KG1 (cell line): ENCODE data around the gene FRMPD1.
"Not testable (repeated sequence)": the region's sequence is repeated elsewhere in the genome, so short reads cannot be mapped to it uniquely, and the experiment has no call there.

ENCODE experiments used
- DNase-seq: peaks from one replicate; lab custom pipeline; 2025; lab: John Stamatoyannopoulos, UW

Gene FRMPD1, protein sequence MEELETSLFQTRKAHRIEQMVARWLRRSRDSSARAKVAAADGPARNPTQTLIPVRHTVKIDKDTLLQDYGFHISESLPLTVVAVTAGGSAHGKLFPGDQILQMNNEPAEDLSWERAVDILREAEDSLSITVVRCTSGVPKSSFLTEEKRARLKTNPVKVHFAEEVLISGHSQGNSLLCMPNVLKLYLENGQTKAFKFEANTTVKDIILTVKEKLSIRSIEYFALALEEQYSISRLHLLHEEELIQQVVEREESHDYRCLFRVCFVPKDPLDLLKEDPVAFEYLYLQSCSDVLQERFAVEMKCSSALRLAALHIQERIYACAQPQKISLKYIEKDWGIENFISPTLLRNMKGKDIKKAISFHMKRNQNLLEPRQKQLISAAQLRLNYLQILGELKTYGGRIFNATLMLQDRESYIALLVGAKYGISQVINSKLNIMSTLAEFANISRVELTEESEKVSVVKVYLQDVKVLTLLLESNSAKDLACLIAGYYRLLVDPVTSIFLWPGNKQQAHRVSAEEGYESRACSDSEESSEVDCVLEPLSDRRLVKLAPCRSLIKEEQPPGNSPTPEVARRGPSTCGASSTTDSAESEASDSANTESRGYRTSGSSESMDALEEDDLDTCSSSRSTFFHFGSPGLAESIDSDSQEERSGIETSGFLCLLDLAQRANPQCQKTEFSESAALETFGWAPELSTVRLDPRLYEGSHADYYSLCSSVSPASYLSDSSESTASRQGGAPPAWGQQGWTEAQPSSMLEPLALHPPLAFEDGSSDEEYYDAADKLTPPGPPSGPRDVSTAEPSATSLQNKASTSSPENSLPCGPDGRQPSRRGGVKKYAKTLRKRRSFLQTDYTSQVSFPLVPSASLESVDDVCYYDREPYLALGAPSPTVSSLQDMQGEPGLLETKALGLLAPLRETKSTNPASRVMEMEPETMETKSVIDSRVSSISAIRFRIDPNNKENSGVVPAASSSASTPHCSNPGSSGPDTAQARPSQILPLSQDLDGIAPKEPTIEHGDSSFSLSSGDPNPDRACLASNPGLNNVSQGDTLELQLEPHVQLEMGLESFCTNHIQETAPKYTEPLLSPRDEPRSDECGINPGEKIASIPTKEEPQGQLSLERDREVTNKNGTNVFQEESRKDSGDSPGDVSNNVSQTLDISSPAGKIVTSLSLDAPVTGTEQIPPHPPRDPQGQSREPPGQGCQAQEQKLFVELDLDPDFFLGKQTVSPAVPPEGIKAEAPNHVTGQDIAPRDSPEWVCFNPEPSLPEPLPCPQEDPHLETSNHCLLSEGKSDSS (N-terminal part only)

DNA sequence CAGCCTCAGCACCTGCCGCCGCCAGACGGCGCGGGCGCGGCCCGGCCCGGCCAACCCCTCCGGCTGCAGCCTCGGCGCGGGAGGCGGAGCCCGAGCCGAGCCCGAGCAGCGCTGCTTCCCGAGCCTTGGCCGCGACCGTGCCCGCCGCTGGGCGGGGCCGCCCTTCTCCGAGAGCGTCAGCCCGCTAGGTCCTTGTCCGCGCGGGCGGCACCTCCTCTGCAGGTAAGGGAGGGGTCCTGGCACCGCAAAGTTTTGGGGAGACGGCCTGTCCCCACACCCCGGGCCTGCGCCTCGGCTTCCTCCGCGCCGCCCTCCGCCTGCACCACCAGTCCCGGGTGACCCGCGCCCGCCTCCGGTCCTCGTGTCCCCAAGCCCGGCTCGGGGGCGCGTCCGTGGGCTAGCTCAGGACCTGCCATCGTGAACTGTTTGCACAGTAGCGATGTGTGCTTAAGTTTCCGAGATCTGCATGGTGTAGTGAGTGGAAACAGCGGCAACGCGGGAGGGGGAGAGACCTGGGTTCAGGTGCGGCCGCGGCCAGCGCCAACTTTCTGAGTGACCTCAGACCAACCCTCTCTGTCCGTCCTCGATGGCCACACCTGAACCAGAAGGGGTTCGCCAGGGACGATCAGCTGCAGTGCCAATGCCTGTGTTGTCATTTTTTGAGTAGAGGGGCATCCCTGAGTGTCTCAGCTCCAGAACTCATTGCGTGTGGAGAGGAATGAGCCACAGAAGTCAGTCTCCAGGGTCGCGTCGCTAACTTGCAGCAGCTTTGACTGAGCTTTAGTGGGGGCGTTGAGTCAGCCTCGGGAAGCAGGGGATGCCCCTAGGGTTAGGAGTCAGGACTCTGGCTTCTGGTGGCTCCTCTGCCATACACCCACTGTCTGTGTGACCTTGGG is at the start of gene FRMPD1:
TSS of gene FRMPD1 (plus strand) at position 82 of the 896 bp plus-strand sequence. CDS start 41,688 bp downstream, outside the sequence.
- no peak for DNase-seq

DNA sequence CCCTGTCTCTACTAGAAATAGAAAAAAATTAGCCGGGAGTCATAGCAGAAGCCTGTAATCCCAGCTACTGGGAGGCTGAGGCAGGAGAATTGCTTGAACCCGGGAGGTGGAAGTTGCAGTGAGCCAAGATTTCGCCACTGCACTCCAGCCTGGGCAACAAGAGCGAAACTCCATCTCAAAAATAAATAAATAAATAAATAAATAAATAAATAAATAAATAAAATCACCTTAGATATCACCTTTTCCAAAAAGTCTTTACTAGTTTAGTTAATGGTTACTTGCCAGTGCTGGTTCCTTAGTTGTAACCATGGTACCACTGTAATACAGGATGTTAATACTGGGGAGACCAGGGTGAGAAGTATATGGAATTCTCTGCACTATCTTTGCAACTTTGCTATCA is 48.7 kb upstream of the FRMPD1 start:
- not testable (repeated sequence) for DNase-seq

DNA sequence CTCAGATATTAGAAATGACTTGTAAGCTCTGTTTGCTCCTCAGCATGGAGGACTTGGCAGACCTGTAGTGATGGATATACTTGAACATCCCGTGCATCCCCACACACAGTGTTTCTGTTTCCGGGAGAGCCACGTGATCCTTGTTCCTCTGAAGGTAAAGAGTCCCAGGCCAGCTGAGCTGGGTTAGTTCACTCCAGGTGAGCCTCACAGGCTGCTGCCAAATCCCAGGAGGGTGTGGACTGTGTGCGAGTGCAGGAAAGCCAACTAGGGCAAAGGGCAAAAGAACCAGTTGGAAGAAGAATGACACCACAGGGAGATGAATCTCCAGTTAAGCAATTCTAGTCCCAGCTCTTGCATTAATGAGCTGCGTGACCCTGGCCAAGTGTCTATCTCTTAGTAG is 47.9 kb upstream of the FRMPD1 start:
- DNase-seq, result no peak

DNA sequence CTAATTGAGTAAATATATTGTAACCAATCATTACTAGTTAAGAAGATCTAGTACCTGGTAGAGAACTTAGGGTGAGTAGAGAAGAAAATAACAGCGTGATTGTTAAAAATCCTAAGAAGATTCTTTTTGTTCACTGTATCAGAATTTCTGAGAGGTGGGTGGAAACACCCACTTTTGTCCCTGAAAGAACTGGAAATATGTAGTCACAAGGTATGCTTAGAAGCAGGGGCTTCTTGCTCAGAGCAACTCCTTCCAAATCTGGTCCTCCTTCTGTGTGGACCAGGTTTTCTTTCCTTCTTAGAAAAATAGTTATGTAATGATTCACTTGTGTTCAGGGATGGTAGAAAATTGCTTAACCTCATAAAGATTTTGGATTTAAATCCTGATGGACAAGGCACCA is 46.5 kb upstream of the FRMPD1 start:
- no peak for DNase-seq

DNA sequence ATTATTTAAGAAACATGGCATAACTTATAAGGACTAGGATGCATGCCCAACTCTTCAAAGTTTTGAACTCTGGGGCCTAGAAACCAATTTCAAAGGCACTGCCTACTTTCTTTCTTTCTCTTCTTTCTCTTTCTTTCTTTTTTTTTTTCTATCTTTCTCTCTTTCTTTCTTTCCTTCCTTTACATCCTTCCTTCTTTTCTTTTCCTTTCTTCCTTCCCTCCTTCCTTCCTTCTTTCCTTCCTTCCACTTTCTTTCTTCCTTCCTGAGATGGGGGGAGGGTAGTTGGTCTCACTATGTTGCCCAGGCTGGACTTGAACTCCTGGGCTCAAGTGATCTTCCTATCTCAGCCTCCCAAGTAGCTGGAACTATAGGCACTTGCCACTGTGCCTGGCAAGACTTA is 42.5 kb upstream of the FRMPD1 start:
- DNase-seq, result no peak

DNA sequence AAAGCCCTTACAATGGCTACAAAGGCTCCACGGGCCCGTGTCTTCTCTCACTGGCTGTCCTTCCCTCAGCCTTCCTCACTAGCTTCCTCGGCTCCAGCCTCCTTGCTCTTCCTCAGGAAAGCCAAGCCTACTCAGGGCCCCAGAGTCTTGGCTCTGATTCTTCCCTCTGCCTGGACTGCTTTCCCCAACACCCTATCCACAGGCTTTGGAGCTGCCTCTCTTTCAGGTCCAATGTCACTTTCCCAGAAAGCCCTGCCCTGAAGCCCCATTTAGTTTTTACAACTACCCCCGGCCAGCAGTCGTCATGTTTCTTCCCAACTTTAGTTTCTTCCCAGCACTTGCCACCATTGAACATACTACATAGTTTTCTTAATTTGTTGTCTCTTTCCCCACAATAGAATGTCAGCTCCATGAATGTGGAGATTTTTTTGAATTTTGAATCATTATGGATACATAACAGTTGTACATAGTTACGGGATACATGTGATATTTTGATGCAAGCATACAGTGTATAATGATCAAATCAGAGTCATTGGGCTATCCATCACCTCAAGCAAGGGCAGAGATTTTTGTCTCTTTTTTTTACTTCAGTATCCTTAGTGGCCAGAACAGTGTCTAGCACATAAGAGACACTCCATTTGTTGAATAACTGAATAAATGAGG is 40.9 kb upstream of the FRMPD1 start:
- no peak for DNase-seq

DNA sequence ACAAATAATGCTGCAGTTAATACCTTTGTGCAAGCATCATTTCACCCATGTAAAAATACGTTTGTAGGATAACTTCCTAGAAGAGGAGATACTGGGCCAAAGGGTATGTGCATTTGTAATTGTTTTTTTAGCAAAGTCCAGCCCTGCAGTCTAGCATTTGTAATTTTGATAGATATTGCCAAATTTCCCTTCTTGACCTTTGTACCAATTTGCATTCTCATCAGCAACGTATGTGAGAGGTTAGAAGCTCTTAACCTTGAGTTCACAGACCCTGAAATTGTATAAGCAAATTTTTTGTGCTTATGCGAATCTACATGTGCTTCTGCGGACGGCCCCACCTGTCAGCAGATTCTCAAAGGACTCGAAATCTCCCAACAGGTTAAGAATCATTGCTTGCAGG is 39.7 kb upstream of the FRMPD1 start:
- no peak for DNase-seq

DNA sequence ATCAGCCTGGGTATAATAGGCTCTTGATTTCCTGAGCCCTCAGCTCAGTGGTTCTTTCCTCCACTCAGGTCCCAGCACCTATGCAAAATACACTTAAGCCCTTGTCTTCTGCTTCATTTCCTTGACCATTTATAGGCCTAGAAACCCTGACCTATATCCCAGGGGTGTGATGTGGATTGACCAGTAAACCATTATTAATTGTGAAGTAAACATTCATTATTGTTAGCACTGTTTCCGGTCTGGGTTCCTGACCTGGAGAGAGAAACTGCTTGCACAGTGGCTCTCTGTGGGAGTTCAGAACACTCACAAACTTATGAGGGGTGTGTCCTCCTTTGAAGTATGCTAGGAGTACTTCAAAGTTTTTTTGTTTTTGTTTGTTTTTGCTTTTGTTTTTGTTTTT is 38.8 kb upstream of the FRMPD1 start:
- DNase-seq, result no peak

DNA sequence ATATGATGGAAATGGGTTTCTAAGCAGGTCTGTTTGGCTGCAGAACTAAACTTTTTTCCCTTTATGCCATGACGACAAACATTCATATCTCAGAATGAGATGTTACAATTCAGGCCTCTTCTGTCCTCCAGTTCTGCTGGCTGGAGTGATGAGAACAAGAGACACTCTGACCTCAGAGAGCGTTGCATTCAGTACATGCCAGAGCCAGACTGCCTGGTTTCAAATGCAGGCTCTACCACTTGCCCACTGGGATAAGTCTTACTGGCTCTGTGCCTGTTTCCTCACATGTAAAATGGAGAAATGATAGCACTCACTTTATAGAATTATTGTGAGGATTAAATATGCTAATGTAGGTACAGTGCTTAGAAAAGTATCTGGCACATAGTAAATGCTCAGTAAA is 33.6 kb upstream of the FRMPD1 start:
- DNase-seq, result no peak

DNA sequence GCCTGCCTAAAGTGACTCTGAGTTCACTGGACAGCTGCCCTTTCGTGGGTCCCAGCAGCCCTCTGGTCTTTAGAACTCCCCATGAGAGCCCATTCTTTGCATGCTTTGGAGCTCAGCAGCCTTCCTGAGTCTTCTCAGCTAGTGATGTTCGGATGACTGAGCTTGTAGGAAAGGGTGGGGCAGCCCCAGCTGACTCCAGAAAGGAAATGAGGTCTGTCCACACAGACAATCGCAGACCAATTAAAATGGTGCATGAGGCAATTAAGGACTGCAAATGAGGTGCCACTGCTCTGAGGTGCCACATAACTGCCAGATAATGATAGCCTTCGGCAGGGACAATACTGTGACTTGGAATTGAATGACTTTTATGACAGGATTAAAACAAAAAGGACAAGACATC is 32.9 kb upstream of the FRMPD1 start:
- DNase-seq, result no peak

DNA sequence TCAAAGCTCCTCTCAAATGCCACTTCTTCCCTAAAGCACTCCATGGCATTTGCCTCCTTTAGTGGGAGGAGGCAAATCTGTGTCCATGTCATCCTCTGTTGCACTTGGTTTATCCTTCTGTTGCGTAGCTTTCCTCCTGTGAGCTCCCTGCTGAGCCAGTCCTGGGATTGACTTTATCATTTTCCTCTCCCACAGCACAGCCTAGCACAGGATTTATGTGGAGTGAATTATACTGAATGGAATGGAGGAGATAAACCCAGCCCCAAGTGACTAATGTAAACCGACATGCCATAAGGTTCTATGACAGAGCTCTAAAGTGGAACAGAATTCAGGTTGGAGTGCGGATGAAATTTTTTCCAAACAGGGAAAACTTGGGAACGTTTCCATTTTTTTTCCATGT is 31.9 kb upstream of the FRMPD1 start:
- DNase-seq, result no peak

DNA sequence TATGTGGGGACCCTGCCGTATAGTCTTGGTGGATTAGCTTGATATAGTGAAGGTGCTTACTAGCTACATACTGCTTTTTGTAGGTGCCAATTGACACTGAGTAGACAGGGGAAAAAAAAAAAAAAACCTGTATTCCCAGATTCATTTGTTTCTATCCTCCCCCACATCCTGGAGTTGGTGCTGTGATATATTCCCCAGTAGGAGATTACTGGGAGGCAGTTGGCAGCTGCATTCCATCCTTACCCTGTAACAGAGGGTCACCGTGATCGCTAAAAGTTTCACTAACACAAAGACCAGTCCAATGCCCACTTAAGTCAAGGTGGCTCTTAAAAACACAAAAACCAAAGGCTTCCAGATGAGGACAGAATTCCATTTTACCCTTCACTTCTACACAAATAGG is 30.9 kb upstream of the FRMPD1 start:
- no peak for DNase-seq

DNA sequence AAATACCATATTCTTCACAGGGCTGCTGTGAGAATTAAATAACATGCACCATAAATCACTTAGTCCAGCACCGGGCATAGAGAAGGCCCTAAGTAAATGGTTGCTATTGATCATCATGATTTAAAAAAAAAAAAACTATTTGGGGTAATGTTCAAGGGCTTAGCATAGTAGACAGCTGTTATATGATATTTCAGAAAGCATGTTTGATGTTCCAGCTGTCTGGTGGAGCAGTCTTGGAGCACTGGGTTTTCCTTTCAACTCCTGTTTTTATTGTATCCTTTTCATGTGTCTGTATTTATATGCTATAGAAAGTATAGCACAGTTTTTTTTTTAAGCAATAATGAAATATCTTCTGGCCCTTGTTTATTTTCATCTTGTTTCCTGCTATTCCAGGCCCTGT is 30.4 kb upstream of the FRMPD1 start:
- DNase-seq, result no peak

DNA sequence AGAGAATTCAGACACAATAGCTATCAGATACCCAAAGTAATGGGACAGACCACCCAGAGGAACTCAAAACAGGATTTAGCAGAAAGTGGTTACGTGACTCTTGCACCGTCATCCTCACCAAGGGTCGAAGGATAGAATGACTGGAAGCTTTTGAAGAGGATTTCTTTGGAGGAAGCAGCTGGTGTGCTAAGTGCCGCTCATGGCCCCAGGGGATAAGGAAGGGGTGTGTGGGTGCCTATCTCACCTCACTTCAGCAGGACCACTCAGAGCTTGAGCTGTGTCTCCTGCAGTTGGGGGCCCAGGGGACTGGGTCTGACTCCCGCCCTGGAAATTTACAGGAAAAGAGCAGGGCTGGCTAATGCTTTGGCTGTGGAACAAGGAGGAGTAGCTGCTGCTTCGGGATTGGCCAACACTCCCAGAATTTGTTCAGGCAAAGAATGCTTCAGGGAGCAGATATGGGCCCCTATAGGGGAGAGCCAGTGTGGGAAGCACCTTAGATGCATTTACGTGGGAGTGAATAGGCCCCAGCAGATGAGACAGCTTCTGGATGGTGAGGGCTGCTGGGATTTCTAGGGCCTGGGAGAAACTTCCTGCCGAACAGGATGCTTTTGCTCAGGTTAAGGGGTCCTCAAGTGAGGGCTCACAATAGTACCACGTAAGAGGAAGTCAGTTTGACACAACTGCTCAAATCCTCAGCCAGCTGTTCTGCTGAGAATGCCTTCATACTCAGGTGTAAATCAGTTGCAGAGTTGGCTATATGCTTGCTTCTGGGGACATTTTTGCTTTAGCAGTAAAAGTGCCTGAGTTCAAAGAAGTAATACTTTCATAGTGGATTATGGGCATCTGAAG is 29.3 kb upstream of the FRMPD1 start:
- no peak for DNase-seq

DNA sequence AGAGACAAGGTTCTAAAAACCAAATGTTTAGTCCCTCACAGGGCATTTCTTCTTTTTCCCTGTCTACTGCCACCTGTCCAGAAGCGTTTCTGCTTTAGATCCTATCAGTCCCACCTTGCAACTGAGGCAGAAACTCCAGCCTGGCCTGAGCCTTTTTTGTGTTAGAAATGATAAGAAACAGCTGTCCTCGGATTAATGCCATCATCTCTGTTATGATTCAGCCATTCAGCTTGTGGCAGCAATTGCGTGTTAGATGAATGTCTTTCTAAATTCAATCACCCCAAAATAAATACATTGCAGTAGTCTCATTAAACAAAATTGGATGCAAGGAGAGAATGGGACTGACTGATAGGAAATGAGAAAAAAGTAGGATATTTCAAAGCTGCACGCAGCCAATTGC is 28.3 kb upstream of the FRMPD1 start:
- DNase-seq, result no peak

DNA sequence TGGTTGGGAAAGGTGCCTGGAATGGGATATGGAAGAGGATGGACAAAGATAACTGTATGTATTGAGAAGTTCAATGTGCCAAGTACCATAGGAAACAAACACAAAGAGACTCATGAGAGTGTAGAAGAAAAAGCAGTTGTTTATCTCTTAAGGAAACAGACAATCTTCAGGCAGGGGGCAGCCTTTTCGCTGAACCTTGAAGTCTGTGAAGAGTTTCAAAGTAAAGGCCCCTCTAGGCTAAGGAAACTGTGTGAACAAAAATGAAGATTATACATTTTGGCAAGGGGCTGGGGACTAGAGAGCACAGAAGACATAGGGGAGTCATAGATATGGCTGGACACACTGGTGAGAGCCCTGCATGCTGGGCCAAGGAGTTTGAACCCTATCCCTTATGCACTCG is 27.5 kb upstream of the FRMPD1 start:
- no peak for DNase-seq

DNA sequence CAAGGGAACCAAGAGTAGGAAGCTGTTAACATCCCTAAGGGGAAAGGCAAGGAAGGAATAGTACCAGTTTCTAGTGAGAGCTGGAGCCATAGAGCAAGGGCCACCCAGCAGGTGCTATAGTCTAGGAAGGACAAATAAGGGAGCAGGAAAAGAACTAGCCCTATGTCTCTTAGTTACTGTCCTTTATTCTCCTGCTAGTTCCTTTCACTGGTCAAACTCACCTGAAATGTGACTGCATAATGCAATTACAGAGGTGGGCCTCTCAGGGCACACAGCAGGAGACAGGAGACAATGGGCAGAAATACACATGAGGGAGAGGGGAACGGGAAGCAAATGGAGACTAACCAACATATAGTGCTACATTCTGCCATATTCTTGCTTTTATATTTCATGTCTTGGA is 26.7 kb upstream of the FRMPD1 start:
- no peak for DNase-seq

DNA sequence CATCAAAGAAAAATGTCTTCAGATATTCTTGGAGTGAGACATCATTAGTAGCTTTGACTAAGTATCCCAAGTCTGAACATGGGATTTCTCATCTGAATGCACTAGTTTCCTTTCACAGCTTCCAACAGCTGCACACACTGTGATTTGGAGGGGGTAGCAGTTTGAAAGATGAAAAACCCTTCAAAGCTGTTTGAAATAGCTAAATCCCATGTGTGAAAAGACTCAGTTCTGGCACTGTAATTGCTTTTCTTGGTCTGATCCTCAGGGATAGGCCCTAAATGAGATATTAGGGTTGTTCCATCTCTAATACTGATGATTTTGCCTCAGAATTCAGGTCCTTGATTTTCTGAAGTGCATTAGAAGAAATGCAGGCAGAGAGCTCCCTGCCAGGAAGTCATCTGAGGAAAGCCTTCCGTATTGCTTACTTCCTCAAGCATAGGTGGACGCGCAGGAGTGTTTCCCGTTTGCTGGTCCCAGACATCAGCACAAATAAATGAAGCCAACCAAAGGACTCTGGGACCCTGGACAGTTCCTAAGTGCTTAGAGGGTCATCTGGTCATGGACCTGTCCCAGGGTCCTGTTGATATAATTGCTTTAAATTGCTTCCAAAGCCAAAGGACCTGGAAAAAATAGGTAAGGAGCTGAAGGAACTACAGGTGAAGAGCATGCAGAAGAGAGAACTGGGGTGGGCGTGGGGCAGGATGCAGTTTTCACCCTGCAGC is 25.6 kb upstream of the FRMPD1 start:
- no peak for DNase-seq

DNA sequence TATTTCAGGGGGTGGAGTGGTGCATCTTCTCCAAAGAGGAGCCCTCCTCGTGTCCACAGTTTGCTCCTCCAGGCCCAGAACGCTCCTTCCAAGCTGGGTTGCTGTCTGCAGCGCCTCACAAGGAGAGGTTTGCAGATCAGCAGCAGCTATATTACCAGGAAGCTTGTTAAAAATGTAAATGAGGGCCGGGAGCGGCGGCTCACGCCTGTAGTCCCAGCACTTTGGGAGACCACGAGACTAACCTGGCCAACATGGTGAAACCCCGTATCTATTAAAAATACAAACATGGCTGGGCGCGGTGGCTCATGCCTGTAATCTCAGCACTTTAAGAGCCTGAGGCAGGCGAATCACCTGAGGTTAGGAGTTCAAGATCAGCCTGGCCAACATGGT is 25.0 kb upstream of the FRMPD1 start:
- DNase-seq, result no peak
